Smooth muscle cell of the brain vasculature (primary cell): Measurements from ENCODE around the gene NAXE.
A peak's percentile ranks its signal among the peaks of the same experiment; 100 is the strongest.
"Not testable (repeated sequence)": the region's sequence is repeated elsewhere in the genome, so short reads cannot be mapped to it uniquely, and the experiment has no call there.

ENCODE experiments used
- DNase-seq: peaks from one replicate; pipeline ENCODE4 v3.0.0-alpha.2; 2012; ENCODE audit warnings: low read depth, low spot score

Gene NAXE

DNA sequence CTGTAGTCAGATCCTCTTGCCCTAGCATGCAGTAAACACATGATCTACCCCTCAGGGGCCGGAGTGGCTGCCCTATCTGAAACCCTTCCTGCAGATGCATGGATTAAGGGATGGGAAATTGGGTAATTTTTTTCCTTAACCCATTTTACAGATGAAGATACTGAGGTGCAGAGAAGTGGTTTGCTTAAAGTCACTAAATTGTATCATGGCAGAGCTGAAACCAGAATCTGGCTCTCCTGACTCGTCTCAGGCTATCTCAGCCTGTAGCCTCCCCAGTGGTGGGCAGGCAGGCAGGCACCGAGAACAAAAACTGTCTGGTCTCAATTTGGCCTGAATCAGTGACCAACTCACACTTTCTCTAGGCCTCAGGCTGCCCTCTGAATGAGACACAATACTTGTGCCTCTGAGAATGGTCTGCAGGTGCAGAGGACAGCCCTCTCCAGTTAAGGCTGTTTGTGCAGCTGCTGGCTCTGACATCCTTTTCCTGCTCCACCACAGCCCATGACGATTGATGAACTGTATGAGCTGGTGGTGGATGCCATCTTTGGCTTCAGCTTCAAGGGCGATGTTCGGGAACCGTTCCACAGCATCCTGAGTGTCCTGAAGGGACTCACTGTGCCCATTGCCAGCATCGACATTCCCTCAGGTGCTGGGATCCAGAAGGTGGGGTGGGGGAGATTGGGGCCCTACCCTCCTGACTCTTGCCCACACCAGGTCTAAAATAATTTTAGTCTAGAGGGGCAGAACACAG is 1.5 kb downstream of the NAXE start:
- no peak for DNase-seq

DNA sequence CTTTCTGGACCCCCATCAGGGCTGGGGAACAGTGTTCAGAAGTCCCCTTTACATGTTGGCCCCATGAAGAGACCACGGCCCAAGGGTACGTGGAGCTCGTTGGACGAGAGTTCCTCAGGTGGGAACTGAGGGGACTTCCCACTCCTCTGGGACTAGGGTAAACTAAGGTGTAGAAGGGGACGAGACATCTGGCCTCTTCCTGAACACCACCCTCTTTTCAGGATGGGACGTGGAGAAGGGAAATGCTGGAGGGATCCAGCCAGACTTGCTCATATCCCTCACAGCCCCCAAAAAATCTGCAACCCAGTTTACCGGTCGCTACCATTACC is 2.0 kb downstream of the NAXE start:
- DNase-seq = no peak

DNA sequence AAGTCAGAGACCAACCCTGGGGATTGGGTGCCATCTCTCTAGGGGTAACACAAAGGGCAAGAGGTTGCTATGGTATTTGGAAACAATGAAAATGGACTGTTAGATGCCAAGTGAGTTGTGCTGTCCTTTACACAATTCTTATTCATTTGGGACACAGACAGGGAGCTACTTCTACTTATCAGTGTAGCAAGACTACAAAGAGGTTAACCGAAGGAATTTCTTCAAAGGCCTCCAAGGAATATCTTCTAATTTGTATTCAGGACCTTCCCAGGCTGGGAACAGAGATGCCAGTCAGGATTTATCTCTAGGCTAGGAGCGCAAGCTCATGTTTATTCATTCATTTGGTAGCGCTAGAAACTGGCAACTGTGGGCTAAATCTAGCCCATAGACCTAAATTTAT is 2.6 kb downstream of the NAXE start:
- DNase-seq = no peak

DNA sequence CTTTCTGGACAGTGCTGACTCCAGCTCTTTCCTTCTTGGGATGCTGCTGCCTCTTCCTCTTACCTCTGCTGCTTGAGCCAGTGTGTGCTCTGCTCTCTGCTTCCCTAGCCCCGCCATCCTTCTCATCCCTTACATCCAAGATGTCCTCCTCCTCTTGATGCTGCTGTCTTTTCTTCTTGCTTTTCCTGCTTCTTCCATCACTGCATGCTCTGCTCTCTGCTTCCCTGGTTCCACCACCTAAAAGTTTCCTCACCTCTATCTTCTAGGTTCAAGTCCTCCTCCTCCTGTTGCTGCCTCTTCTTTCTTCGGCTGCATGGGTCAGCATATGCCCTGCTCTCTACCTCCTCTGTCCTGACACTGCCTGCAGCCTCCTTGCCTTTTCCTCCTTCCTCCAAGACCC is 3.4 kb downstream of the NAXE start:
- no peak for DNase-seq

DNA sequence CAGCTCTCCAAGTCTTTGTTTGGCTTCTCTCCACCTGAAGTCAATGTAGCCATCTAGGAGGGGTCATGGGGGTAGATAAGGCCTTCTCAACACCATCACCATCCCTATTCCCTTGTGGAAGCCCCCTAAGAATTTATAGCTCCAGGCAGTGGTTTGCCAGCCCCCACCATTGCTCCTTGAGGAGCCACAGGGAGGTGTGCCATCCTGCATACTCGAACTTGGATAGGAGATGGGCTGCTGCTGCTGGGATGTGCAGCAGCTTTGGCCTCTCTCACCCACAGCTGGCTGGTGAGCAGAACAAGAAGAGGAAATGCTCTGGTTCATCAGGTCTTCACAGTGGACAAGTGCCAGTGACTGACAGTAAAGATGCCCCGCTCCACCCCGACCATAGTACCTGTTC is 4.8 kb downstream of the NAXE start:
- DNase-seq = no peak

DNA sequence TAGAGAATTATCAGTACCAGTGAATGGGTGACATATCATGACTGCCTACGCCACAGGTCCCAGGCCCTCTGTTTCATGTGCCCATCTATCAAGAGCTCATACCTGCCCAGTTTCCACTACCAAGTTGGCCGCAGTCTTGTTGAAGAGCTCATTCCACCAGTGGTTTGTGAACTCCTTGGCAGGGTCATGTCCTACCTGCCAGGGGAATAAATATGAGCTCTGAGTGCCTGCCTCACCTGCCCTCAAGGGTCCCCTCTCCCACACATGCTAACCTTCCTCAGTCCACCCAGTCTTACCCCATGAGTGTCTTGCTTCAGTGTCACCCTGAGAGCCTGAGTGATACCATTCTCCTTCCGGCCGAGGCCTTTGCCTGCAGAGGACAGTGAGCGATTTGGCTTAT is 6.5 kb downstream of the NAXE start:
- DNase-seq = no peak

DNA sequence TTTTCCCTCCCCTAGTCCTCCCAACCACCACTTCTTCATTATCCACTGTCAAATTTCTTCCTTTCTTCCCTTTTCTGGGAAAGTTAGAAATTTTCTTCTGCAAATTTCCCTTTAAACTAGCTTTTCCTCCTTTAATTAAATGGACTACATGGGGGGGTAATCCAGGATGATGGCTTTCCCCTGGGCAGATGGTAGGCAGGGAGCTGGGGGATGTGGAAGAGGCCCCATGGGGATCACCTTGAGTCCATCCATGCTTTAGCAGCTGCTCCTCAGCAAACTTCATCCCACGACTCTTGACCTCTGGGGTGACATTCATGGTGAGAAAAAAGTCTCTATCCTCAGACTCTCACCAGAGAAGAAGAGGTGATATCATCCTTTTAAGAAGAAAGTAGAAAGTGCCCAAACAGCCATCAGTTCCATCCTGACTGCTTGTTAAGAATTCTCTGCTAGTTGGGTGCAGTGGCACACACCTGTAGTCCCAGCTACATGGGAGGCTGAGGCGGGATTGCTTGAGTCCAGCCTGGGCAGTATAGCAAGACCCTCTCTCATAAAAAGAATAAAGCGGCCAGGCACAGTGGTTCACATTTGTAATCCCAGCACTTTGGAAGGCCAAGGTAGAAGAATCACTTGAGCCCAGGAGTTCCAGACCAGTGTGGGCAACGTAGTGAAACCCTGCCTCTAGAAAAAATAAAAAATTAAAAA is 7.3 kb downstream of the NAXE start:
- DNase-seq = no peak

DNA sequence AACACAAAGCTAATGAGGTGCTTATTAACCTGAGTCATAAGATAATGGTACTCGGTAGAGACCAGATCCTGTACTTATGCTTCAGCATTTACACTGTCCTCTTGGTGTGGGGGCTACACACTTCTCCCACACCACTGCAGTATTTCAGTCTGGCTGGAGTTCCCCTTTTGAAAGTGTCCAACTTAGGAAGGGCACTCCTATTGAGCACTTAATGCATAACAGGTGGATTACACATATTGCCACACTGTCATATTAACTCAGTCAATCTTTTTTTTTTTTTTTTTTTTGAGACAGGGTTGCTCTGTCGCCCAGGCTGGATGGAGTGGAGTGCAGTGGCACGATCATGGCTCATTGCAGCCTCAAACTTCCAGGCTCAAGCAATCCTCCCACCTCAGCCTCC is 8.2 kb downstream of the NAXE start:
- DNase-seq = no peak

DNA sequence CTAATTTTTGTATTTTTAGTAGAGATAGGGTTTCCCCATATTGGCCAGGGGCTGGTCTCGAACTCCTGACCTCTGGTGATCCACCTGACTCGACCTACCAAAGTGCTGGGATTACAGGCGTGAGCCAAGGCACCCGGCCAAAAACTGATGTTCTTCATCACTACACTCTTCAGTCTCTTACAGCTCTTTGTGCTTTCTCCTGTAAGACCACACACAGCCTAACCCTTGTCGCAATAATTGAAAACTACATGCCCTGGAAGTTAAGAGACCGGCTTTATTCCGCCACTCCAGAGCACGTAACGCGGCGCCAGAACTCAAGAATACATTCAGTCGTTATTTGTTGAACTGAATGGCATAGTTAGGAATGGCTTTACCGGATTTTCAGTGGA is 9.2 kb downstream of the NAXE start:
- DNase-seq = no peak

DNA sequence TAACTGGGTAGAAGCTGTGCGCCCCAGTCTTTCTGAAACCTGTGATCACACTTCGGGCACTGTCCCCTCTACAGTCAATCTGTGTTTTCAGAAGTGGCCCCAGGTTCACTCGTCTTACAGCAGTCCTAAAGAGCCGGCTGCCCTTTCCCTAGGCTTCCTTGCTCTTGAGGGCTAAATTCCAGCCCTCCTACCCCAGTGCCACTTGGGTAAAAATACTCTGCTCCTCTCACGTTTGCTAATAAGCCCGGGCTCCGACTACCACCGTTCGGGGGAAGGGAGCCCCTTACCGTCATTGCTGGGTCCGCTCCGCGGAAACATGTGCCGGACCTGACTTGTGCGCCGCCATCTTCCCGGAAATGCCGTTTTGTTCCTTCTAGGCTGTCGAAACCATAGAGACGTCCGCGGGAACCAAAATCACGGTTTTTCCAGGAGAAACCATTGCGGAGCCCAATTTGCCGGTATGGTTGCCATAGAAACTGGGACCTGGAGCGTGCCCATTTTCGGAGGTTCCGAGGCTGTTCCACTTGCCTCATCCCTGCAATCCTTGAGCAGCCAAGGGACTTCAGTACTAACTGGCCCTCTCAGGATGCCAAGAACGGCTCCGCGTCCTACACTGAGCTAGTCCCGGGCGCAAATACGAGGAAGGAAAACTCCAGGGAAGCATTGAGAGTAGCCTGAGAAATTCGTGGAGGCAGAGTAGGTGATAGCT is 9.7 kb downstream of the NAXE start, which contains the start of gene GPATCH4:
Gene GPATCH4, minus strand, starts transcription at position 358 of the 709 bp plus-strand sequence.
- peak; percentile 68 for DNase-seq

DNA sequence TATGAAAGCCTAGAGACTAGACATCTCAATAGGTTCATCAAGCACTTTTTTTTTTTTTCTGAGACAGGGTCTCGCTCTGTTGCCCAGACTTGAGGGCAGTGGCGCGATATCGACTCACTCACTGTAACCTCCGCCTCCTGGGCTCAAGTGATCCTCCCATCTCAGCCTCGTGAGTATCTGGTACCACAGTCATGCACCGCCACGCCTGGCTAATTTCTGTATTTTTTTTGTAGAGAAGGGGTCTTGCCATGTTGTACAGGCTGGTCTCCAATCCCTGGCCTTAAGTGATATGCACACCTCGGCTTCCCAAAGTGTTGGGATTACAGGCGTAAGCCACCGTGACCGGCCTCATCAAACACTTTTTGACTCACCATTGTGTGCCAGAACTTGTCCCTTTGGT is 10.3 kb downstream of the NAXE start:
- no peak for DNase-seq

DNA sequence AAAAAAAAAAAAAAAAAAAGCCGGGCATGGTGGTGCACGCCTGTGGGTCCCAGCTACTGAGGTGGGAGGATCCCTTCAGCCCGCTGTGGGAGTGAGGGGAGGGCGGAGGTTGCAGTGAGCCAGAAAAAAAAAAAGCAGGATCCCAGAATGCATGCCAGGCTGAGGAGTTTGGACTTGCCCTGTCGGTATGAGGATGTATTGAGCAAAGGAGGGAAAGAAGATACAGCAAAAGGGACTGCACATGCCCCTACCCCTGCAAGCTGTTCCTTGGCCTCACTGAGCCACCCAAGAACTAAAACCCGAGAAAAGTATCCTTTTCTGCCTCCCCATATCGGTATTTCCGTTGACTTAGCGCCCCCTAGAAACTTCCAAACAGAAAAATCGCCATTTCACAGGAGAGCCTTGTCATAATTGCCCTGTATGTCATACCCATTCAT is 11.0 kb downstream of the NAXE start:
- no peak for DNase-seq

DNA sequence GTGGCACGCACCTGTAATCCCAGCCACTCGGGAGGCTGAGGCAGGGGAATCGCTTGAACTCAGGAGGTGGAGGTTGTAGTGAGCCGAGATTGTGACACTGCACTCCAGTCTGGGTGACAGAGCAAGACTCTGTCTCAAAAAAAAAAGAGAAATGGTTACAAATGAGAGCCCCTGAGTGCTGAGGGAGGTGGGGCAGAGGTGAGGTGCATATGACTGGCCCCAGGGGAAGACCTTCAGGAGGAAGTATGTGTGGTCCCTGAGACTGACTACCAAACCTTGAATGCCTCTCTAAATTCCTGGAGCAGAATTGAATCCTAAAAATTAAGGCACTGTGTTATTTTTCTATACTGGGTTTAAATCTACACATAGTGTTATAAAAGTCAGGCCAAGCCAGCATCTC is 15.8 kb downstream of the NAXE start:
- not testable (repeated sequence) for DNase-seq

DNA sequence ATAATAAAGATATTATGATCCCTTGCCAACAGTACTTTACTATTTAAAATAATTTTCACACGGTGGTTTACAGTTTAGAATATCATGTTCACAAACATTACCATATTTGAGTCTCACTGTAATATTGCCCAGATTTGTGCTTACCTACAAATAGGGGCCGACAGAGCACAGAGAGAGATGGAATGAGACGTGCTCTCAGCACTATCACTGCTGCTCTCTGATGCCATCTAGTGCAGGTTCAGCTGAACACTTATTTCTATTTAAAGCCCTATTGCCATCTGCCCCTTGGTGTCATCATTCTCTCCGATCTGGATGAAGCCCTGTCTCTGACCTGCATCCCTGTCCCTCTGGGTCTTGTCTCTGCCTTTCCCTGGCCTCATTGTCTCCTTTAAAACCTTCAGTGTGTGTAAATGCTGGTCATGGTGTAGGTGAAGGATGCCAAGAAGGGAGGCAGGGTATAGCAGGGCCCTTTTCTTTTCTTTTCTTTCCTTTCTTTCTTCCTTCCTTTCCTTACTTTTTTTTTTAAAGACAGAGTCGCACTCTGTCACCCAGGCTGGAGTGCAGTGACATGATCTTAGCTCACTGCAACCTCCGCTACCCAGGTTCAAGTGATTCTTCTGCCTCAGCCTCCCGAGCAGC is 16.6 kb downstream of the NAXE start:
- no peak for DNase-seq

DNA sequence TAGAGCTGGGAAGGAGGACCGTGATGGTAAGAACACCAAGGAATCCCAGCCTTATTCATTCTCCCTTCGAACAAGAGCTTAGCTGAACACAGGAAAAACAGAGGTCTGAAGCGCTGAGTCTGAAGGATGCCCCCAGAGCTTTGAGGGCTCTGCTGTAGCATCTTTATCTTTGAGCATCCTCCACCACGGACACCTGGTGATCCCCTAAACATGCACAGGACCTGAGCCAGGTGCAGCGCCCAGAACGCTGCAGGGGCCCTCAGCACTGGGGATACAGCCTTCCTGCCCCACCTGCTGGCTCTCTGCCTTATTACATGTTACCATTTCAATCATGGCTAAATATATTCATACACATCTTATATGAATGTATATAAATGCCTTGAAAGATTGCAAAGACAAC is 17.4 kb downstream of the NAXE start:
- no peak for DNase-seq

DNA sequence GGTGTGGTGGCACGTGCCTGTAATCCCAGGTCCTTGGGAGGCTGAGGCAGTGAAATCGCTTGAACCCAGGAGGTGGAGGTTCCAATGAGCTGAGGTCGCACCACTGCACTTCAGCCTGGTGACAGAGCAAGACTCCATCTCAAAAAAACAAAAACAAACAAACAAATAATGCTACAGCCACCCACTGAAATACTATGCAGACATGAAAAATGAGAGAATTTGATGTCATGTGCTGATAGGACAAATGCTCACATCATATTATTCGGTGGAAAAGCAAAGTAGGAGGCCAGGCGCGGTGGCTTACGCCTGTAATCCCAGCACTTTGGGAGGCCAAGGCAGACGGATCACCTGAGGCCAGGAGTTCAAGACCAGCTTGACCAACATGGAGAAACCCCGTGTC is 18.5 kb downstream of the NAXE start:
- not testable (repeated sequence) for DNase-seq

DNA sequence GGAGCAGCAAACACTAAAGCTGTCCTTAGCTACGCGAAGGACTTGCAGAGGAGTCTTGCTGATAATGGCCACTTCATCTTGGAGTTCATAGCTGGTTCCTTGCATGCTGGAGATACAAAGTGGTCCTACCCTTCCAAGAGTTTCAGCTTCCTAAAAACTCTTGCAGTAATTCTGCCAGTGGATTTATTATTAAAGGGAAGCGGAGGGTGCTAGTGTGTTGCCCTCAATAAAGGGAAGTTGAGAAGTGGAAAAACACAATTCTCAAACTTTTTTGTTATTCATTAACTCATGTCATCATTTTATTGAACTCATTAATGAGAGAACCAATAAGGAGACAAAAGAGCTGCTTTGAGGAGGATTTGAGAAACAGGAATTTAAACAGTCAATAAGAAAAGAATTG is 21.1 kb downstream of the NAXE start:
- no peak for DNase-seq

DNA sequence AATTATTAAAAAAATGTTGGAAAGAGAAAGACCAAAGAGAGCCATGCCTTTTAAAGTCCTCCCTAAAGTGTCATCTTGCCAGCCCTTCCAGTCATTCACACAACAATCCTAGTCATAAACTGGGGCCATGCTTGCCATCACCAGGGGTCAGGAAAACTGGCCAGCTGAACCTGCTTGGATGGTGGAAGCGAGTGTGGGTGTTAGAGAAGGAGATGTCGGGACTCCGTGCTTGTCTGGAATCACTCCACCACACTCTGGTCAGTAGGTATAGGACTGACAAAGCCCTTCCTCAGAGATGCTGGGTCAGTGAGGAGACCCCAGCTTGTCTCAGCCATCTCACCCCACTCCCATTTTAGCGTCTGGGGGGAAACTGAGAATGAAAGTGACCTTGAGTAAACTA is 24.4 kb downstream of the NAXE start:
- DNase-seq = no peak

DNA sequence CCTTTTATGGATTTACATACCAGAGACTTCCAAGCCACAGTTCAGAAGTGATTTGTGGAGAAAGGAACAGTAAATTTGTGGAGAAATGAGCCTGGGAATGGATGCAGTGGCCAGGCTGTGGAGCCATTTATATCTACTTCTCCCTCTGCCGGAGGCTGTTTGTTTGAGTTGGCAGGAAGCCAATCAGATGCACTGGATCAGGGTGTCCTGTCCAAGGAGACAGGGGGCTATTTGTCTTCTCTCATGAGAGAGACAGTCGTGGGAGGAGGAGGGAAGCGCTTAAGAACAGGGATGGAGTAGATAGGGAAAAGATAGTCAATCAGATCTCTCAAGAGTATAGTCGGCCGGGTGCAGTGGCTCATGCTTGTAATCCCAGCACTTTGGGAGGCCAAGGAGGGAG is 24.9 kb downstream of the NAXE start:
- no peak for DNase-seq

DNA sequence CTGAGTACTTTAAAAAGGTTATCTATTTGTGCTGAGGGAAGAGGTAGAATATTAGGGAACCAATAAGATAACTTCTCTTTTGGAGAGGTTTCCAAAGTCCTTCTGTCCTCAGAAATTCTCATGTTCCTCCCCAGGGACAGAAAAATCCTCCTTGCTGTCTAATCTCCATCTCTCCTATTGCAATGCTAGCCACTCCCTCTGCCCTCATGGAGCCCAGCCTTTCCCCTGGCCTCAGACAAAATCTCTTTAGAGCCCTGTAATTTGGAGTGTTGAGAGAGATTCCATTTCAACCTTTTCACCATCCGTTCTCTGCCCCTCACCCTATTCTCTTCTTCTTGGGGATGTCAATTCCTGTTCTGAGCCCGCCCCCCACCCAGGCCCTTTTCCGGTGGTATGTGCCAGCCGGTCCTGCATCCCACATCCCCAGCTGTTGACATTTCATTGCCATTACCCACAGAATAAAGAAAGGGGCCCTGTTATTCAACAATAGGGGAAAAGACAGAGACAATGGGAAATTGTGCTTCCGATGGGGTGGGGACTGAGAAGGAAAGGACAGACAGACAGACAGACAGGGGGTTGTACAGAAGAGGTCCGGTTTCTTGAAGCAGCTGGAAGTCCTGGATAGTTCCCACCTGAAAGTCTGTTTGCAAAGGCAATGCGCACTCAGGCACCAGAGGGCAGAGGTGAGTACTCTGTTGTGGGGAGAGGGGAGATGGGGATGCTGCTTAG is 27.4 kb downstream of the NAXE start, which contains the start of gene HAPLN2:
Gene HAPLN2, plus strand, starts transcription at position 563 of the 729 bp plus-strand sequence. CDS start 4,076 bp downstream, outside the sequence.
- DNase-seq = no peak

DNA sequence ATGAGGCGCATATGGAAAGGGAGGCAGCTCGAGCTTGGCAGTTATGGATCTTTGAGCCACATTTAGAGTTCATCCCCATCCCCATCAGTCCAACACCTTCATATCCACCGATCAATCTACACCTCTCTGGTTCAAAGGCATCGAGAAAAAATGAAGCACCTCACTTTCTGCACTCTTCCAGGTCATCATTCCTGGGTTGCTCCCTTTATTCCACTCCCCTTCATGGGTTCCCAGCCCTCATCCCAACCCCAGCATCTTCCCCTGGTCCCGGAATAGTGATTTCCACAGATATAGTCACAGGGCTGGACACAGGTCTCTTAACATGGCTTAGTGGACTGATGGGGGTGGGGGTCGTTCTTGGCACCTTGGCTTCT is 28.0 kb downstream of the NAXE start:
- DNase-seq = no peak
